Panc1 (cell line): ENCODE data around the gene FGF9. TPM values are rescaled to one million over a fixed set of nuclear protein-coding genes. Genes with fewer than 3 reads are reported as not detected.

ENCODE experiments used
- ATAC-seq: fragments of 200-7000 bp; cut with Tn5 transposase; 2 replicates; pipeline ENCODE4 v1.9.1; 2020; ENCODE audit warnings: mild to moderate bottlenecking, moderate library complexity
- BruUV-seq: library from RNA; stranded (reverse); fragments of 400-500 nt; replicated peaks from 2 replicates; lab custom pipeline; 2021; lab: Mats Ljungman, UMichigan
- CTCF ChIA-PET: fragments of 300-600 bp; sonication (Branson Sonifier 250); formaldehyde crosslinking; loops from one replicate; lab custom pipeline; 2022; ENCODE audit warnings: antibody characterized with exemption; lab: Charles Lee
- POLR2A ChIA-PET: fragments of 300-600 bp; sonication (Branson Sonifier 250); formaldehyde crosslinking; loops from one replicate; lab custom pipeline; 2022; ENCODE audit warnings: antibody characterized with exemption; lab: Charles Lee
- DNase-seq: peaks from one replicate; pipeline ENCODE4 v3.0.0-alpha.2; 2010; ENCODE audit warnings: low read depth, low spot score
- H3K27ac ChIP-seq: 2 replicates; pipeline ENCODE4 v1.5.1; 2011; ENCODE audit warnings: mild to moderate bottlenecking, low read length, inconsistent platforms
- H3K27me3 ChIP-seq: fragments of 200-500 bp; sonication (Bioruptor generic); 2 replicates; pipeline ENCODE4 v1.6.0; 2014; ENCODE audit warnings: low read length, inconsistent platforms; ENCODE audit not compliant: control insufficient read depth, insufficient read depth
- H3K36me3 ChIP-seq: fragments of 200-500 bp; sonication (Bioruptor generic); 2 replicates; pipeline ENCODE4 v1.5.1; 2014; ENCODE audit warnings: inconsistent platforms, mild to moderate bottlenecking, low read length, moderate library complexity; ENCODE audit not compliant: control insufficient read depth, insufficient read depth
- H3K4me1 ChIP-seq: 2 replicates; pipeline ENCODE4 v1.5.1; 2011; ENCODE audit warnings: inconsistent platforms, mild to moderate bottlenecking, low read length, moderate library complexity; ENCODE audit not compliant: control insufficient read depth, insufficient read depth
- H3K4me3 ChIP-seq, 2 experiments: 2 replicates each; pipeline ENCODE4 v1.5.1; 2011 to 2012; ENCODE audit warnings: low read depth in 2 of 2, low read length in 2 of 2, mild to moderate bottlenecking in 2 of 2, inconsistent platforms in 1 of 2, moderate library complexity in 1 of 2
- H3K9me3 ChIP-seq: fragments of 200-500 bp; sonication (Bioruptor generic); 2 replicates; pipeline ENCODE4 v1.5.1; 2014; ENCODE audit warnings: low read depth, mild to moderate bottlenecking, inconsistent platforms, low read length, moderate library complexity; ENCODE audit not compliant: control insufficient read depth, insufficient read depth
- CTCF ChIP-seq: fragments of 450-650 bp; IDR thresholded peaks from 2 replicates; pipeline ENCODE4 v1.5.1; 2017; ENCODE audit warnings: mild to moderate bottlenecking
- POLR2AphosphoS5 ChIP-seq: IDR thresholded peaks from 2 replicates; pipeline ENCODE4 v1.6.1; 2012; ENCODE audit warnings: mild to moderate bottlenecking, low read depth, low read length, moderate library complexity
- REST ChIP-seq, 2 experiments: IDR thresholded peaks; 2 replicates each; pipeline ENCODE4 v1.6.1; 2011 to 2012; ENCODE audit warnings: low read depth in 2 of 2, control low read depth in 1 of 2, low read length in 1 of 2, mild to moderate bottlenecking in 1 of 2, moderate library complexity in 1 of 2; ENCODE audit not compliant: insufficient read depth in 1 of 2
- SIN3A ChIP-seq: IDR thresholded peaks from 2 replicates; pipeline ENCODE4 v1.6.1; 2012; ENCODE audit warnings: low read depth, mild to moderate bottlenecking, low read length, moderate library complexity, borderline replicate concordance; ENCODE audit not compliant: insufficient read depth
- TCF7L2 ChIP-seq: IDR thresholded peaks from 2 replicates; pipeline ENCODE4 v1.6.1; 2011; ENCODE audit warnings: mild to moderate bottlenecking, low read depth, low read length, inconsistent platforms
- in situ Hi-C: cut with HindIII; loops from 2 replicates; pipeline ENCODE4 v1.10.0; 2016; ENCODE audit warnings: low sequenced_read_pairs, low pct_unique_long_range_greater_than_20kb
- intact Hi-C: fragments of 100-400 bp; cut with micrococcal nuclease; formaldehyde crosslinking; loops from one replicate; pipeline ENCODE4 v1.10.0; 2022; ENCODE audit not compliant: unreplicated experiment
- total RNA-seq: library from RNA; stranded (reverse); gene quantifications from one replicate; pipeline ENCODE4 v1.2.1, GENCODE V29; 2021; ENCODE audit not compliant: unreplicated experiment

The FGF9 gene
- total RNA-seq, 1 experiment from 2014 or later = not detected

- TF ChIP-seq SIN3A = no peak
- TF ChIP-seq TCF7L2 = no peak
- TF ChIP-seq POLR2AphosphoS5 = no peak
- no peak for TF ChIP-seq REST (IDR thresholded peaks at IDR 0.05; ENCODE audit: insufficient read depth in 1 of 2, low read depth in 2 of 2, low read length in 1 of 2)
- no peak for TF ChIP-seq CTCF
- in situ Hi-C loops = no loop called here
- Histone ChIP-seq H3K4me3 (no peak overlapping the region), H3K4me1 (no peaks in the 10 kb centered on the region), H3K9me3 (no peaks in the 10 kb centered on the region), H3K27ac (no peak overlapping the region), H3K36me3 (no peaks in the 10 kb centered on the region), H3K27me3 (no peaks in the 10 kb centered on the region; the same call in 1 of the 2 replicates)
- DNase-seq = no peak
- no TSS peak for BruUV-seq
- ATAC-seq = no peak
- POLR2A ChIA-PET = interaction anchor here (0.6 kb wide), 1 partner anchor 166 kb away, joined by 3 read pairs; no protein-coding TSS in a partner anchor
- CTCF ChIA-PET = no interaction called here
- intact Hi-C loops = no loop called here
Measured at GRCh38 chr13:21741396-21741979, 70.6 kb downstream of the FGF9 start.

GRCh38 chr13:21742096-21742495 lies 71.2 kb downstream of the FGF9 start:
- ChIA-PET POLR2A (no interaction called here), CTCF (no interaction called here)
- Histone ChIP-seq H3K27me3 (no peaks in the 10 kb centered on the region; the same call in 1 of the 2 replicates), H3K27ac (no peak overlapping the region), H3K36me3 (no peaks in the 10 kb centered on the region), H3K4me3 (no peak overlapping the region), H3K9me3 (no peaks in the 10 kb centered on the region), H3K4me1 (no peaks in the 10 kb centered on the region)
- ATAC-seq (no peak), DNase-seq (no peak)
- intact Hi-C loops = no loop called here
- no TSS peak for BruUV-seq
- in situ Hi-C loops = no loop called here
- no peak for TF ChIP-seq TCF7L2
- TF ChIP-seq CTCF = no peak
- no peak for TF ChIP-seq REST (IDR thresholded peaks at IDR 0.05; ENCODE audit: insufficient read depth in 1 of 2, low read depth in 2 of 2, low read length in 1 of 2)
- no peak for TF ChIP-seq SIN3A
- TF ChIP-seq POLR2AphosphoS5 = no peak
